SKM-1 (cell line): ENCODE data around the gene PHF14.
A peak's percentile ranks its signal among the peaks of the same experiment; 100 is the strongest.
"Not testable (repeated sequence)": the region's sequence is repeated elsewhere in the genome, so short reads cannot be mapped to it uniquely, and the experiment has no call there.

Source experiments
- DNase-seq: peaks from one replicate; lab custom pipeline; 2025; ENCODE audit not compliant: unreplicated experiment; lab: John Stamatoyannopoulos, UW

PHF14 gene

GRCh38 chr7:10973061-10973941, at the start of gene PHF14:
Gene PHF14, plus strand, starts transcription at chr7:10973872. Its CDS starts 452 bp downstream, at chr7:10974324.
- DNase-seq: peak; percentile 97

DNA sequence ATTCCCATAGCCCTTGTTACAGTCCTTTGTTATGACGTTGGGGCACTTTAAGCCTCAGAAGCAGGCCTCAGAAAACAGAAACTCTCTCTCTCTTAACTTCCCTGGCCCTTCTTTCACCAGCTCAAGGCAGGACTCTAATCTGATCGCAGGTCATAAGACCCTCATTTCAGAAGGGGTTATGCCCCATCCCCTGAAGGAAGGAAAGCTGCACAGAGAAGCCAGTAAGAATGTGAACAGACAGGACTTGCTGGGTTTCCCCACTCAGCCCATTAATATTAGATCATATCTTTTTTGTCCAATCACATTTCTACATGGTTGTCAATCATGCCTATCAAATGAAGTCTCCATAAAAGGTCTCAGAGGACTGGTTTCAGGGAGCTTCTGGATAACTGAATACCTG, 49.3 kb upstream of the PHF14 start:
- no peak for DNase-seq

GRCh38 chr7:10928203-10928602, 45.5 kb upstream of the PHF14 start:
- DNase-seq: not testable (repeated sequence)

DNA sequence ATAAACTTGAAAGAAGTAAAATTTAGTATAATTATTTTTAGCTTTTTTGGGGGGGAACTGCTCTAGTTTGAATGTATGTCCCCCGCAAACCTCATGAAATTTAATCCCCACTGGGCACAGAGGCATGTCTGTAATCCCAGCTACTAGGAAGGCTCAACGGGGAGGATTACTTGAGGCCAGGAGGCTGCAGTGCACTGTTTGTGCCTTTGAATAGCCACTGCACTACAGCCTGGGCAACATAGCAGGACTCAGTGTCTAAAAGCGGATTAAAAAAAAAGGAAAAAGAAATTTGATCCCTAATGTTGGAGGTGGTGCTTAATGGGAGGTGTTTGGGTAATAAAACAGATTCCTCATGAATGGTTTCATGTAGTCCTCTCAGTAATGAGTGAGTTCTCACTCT, 43.1 kb upstream of the PHF14 start:
- no peak for DNase-seq

- DNase-seq: no peak
Measured at GRCh38 chr7:10931161-10931560, 42.5 kb upstream of the PHF14 start.

- DNase-seq: no peak
Measured at GRCh38 chr7:10934292-10934691, 39.4 kb upstream of the PHF14 start.

DNA sequence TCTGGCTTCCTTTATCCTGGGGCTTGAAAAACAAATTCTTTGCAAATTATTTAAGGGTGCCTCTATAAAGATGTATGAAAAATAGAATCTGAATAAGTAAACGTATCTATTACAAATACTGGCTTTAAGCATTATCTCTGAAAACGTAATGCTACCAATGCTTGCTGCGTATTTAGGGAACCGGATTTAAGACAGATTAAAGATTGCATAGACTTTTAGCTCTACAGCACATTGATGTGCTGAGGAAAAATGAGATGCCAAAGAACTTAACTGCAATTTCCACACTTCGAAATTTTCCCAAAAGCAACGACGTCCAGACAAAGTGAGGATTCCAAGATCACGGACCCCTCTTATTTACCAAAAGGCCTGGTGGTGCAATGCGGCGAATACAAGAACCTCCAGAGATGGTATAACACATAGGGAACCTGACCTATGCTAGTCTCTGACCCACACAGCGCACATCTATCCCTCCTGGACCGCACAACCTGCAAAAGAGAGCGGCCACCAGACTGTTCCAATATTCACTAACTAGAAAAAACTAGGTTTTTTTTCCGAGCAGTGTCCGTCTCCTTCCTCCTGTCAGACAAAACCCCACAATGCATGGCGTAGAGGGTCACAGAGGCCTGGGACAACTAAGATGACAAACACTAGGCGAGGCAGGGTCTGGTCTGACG, 34.3 kb upstream of the PHF14 start:
- DNase-seq: no peak

DNA sequence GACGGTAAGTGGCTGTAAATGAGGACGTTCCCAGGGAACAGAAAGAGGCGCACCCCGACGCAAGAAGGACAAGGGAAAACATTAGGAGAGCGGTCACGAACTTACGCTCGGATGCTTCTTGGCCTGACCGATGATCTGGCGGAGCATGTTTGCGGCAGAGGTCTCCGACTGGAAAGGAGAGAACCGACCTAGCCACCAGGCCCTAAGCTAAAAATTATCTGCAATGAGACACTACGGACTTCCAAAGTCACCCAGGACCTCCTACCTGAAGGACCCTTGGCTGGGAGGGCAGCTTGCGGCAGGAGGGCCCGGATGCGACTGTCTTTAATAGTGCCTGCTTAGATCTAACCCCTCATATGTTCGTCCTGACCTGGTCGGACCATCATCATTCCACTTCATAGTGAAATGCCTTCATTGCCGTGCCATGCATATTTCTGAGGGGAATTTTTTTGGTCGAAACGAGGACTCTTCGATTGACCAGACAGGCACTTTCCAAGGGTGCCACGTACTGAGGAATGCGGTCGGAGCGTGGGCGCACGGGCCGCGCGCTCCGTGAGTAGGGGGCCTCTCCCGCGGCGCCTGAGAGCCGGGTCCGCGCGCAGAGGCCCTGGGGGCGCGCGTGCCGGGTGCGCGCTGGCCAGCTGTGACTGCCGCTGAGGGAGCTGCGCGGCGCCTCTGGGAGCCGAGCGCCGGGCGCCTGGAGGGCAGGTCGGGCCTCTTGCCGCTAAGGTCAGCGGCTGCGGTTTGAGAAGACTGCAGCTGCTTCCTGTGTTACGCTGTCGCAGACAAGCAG, 33.6 kb upstream of the PHF14 start:
- DNase-seq: peak; percentile 95

DNA sequence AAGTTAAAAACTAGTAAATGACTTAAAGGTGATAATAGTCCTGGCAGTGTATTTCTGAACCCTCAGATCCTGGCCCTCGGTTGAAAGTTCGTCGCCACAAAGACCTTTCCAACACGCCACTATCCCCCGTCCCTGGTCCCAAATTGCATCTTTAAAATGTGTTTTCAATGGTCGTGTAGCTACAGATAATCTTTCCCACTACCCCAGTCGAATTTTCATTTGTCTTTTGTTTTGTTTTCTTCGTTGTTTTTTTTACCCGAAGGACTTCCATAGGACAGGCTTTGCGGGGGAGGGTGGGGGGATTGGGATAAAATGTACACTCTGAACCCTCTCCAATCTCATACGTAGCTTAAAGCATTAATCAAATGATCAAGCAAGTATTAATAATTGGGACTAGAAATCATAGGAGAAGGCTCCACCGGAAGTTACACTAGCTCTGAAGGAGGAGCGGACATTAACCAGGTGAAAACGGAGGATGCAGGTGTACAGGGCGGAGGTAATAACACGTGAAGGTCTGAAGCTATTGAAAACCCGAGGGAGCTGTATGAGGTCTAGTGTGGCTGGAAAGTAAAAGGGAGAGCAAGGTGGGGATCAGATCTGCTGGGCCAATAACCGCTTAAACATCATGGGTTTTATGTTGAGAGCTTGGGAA, 32.8 kb upstream of the PHF14 start:
- DNase-seq: no peak

DNA sequence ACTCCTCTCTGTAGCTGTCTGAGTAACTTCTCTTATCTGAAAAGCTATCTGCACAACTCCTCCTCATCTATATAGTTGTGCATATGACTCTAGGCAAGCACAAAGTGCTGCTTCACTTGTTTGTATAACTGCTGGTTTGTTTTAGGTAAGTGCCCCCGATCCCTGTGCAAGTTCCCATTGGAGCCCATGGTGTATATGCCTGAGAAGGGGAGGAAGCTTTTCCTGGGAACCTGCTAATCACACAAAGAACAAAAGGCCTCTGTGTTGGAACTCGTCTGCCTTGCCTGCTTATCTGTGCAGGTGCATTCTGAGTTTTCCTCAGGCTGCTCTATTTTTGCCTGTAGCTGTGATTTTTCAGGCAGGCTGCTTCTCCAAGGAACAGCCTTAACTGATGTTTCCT, 23.2 kb upstream of the PHF14 start:
- DNase-seq: no peak

DNA sequence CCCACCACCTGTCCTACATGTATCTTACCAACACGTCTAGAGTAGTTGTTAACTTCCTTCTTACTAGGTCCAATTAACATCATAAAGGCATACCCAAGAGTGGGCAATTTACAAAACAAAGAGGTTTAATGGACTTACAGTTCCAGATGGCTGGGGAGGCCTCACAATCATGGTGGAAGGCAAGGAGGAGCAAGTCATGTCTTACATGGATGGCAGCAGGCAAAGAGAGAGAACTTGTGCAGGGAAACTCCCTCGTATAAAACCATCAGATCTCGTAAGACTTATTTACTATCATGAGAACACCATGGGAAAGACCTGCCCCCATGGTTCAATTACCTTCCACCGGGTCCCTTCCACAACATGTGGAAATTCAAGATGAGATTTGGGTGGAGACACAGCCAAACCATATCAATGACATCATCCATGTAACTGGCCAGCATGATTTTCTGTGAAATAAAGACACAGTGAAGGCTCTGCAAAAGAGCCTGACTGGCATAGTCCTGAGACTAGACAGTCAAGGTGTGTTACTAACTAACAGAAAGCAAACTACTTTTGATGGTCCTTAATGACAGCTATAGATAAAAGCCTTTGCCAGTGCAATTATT, 22.6 kb upstream of the PHF14 start:
- not testable (repeated sequence) for DNase-seq

DNA sequence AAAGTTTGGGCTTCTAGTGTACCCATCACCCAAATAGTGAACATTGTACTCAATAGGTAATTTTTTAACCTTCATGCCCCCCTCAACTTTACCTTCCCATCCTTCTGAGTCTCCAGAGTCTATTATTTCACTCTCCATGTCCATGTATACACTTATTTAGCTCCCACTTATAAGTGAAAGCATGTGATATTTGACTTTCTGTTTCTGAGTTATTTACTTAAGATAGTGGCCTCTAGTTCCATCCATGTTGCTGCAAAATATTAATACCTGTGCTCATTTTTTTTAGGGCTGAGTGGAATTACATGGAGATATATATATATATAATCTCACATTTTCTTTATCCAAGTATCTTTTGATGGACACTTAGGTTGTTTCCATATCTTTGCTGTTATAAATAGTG, 21.1 kb upstream of the PHF14 start:
- DNase-seq: no peak

DNA sequence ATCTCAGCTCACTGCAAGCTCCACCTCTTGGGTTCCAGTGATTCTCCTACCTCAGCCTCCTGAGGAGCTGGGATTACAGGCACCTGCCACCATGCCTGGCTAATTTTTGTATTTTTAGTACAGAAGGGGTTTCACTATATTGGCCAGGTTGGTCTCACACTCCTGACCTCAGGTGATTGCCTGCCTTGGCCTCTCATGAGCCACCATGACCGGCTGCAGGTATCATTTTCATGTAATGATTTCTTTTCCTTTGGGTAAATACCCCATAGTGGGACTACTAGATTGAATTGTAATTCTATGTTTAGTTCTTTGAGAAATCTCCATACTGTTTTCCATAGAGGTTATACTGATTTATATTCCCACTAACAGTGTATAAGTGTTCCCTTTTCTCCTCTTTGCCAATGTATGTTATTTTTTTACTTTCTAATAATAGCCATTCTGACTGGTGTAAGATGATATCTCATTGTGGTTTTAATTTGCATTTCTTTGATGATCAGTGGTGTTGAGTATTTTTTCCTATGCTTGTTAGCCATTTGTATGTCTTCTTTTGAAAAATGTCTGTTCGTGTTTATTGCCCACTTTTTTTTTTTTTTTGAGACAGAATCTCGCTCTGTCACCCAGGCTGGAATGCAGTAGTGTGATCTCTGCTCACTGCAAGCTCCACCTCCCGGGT, 20.5 kb upstream of the PHF14 start:
- not testable (repeated sequence) for DNase-seq

GRCh38 chr7:10956528-10956927, 17.1 kb upstream of the PHF14 start:
- no peak for DNase-seq

DNA sequence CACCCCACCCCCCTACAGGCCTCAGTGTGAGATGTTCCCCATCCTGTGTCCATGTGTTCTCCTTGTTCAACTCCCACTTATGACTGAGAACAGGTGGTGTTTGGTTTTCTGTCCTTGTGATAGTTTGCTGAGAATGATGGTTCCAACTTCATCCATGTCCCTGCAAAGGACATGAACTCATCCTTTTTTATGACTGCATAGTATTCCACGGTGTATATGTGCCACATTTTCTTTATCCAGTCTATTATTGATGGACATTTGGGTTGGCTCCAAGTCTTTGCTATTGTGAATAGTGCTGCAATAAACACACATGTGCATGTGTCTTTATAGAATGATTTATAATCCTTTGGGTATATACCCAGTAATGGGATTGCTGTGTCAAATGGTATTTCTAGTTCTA, 13.4 kb upstream of the PHF14 start:
- not testable (repeated sequence) for DNase-seq

- DNase-seq: not testable (repeated sequence)
Measured at GRCh38 chr7:10965016-10965415, 8.7 kb upstream of the PHF14 start.

DNA sequence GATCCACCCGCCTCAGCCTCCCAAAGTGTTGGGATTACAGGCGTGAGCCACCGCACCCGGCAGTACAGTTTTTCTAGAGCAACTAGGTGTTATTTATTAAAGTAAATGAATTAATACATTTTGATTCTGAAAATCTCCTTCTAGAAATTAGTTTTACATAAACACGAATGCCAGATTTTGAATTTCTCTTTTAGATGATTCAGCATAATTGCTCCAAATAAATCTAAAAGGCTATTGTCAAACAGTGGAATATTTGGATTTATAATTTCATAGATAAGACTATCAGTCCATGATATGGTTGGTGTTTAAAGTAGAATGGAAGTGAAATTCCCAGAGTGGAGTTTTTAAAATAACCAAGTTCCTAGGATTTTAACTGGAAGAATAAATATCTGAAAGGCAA, 1.5 kb upstream of the PHF14 start:
- no peak for DNase-seq

DNA sequence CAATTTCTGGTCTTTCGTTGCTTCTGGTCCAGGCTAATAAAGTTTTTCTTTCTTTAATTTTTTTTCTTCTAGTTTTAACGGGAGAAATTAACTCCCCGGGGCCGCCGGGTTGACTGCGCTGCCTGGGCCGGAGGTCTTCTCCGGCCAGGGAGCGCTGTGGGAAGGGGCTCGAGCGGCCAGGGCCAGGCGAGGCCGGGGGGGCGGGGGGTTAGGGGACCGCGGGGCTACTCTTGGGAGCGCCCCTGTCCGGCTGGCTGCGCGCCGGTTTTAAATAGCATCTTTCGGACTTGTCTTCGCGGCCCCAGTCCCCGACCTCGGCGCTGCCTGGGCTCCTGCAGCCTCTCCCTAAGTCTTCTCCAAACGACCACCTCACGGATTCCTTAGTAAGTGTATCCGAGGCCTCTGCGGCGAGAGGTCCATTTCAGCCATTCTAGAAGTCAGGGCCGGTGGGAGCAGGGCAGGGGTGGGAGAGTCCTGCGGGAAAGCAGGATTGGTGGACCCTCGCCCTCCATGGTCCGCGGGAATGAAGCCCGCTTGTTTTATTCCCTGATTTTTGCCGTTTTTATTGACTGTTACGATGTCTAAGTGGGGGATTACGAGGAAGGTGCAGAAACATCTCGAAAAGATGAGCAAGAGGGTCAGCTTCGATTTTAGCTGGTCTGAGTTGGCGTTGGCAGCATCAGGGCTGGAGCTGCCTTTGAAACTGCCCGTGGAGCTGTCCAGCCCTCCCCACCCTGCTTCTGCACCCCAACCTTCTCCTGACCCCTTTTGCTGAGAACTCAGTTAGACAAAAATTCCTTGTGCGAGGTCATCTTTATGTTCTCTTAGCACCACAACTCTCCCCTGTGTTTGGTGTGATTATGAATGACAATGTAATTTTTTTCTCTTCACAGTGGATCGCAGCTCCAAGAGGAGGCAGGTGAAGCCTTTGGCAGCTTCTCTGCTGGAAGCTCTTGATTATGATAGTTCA, 555 bp downstream of the PHF14 start:
- peak; percentile 3 for DNase-seq

- no peak for DNase-seq
Measured at GRCh38 chr7:10977113-10977512, 3.4 kb downstream of the PHF14 start.
